Rectal smooth muscle tissue (tissue), 1 donor: ENCODE measurements around the gene DDX54.

ENCODE experiments used
- H3K27ac ChIP-seq: one replicate; pipeline ENCODE4 v1.7.0; 2013; ENCODE audit warnings: low read depth, low read length, inconsistent platforms
- H3K27me3 ChIP-seq: one replicate; pipeline ENCODE4 v1.7.0; 2013; ENCODE audit warnings: low read length; ENCODE audit not compliant: control insufficient read depth, insufficient read depth
- H3K36me3 ChIP-seq: one replicate; pipeline ENCODE4 v1.7.0; 2013; ENCODE audit warnings: low read length; ENCODE audit not compliant: control insufficient read depth, insufficient read depth
- H3K4me1 ChIP-seq: one replicate; pipeline ENCODE4 v1.7.0; 2013; ENCODE audit warnings: low read length; ENCODE audit not compliant: control insufficient read depth, insufficient read depth
- H3K4me3 ChIP-seq: one replicate; pipeline ENCODE4 v1.7.0; 2013; ENCODE audit warnings: low read length
- H3K9ac ChIP-seq: one replicate; pipeline ENCODE4 v1.7.0; 2013; ENCODE audit warnings: low read length

DDX54 gene

DNA sequence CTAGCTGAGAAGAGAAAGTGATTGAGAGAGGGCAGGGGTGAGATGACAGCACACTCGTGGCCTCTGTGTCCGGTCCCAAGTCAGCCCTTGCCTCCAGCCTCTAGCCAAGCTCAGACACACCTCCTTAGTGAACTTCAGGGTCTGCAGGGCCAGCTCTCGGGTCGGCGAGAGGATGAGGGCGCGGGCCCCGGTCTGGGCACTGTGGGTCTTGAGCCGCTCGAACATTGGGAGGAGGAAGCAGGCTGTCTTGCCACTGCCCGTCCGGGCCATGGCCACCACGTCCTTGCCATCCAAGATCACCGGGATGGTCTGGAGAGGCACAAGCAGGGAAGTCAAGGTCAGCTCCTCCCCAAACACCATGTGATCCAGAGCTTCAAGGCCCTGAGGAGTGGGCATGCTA is 6.3 kb downstream of the DDX54 start:
- H3K4me3 ChIP-seq: no peak overlapping the region
- H3K9ac ChIP-seq: no peak overlapping the region
- H3K27ac ChIP-seq: no peak overlapping the region
- peaks cover 34% of the 10 kb centered on the region for H3K36me3 ChIP-seq
- H3K27me3 ChIP-seq: no peaks in the 10 kb centered on the region
- H3K4me1 ChIP-seq: no peaks in the 10 kb centered on the region

DNA sequence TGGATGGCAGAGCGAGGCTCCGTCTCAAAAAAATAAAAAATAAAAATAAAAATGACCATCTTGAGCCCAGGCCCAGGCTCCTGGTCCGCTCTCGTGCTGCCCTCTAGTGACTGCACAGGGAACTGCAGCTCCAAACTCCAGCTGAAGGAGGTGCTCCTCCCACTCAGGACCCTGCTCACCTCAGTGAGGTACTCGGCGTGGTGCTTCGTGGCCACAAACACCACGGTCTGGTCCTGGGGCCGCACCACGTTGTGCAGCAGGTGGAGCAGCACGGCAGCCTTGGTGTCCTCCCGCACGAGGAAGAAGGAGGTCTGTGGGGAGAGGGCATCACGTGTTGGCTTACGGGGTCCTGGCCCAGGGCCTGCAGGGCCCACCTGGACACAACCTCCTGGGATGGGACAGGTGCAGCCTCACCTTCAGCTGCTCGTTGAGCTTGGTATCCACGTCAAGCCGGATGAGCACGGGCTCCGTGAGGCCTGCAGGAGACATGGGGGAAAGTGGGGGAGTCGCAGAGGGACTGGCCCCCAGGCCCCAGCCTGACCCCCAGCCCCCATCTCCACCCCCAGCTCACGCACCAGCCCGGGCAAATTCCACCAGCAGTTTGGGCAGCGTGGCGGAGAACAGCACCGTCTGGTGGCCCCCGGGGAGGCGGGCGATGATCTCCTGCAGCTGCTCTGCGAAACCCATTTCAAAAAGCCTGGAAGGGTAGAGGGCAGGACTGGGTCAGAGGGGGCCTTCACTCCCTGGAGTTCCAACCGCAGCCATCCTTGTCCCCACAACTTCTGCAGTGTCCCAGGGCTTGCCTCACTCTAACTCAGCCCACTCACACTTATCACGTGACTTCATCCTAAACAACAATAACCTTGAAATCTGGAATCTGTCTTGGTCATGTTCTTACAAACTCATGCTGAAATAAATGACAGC is 10.6 kb downstream of the DDX54 start:
- Histone ChIP-seq H3K9ac (no peak overlapping the region), H3K36me3 (peaks cover 41% of the 10 kb centered on the region), H3K27me3 (no peaks in the 10 kb centered on the region), H3K4me1 (no peaks in the 10 kb centered on the region), H3K4me3 (no peak overlapping the region), H3K27ac (no peak overlapping the region)

DNA sequence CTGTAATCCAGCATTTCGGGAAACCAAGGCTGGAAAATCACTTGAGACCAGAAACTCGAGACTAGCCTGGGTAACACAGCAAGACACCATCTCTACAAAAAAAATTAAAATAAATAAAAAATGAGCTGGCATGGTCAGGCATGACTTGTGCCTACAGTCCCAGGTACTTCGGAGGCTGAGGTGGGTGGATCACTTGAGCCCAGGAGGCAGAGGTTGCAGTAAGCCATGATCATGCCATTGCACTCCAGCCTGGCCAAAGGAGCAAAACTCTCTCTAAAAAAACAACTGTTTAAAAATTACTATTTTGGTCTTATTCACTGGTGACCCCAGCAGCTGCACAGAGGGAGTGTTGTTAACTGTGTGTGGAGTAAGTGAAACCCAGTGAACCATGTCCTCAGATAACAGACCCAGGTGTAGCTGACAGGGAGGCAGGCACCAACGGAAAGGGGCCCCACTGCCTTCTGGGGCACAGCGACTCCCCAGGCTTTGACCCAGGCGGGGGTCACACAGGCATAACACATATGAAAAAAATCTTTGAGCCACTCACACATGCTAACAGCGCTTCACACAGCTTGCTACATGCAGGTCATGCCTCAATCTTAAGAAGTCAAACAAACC is 12.1 kb downstream of the DDX54 start:
- Histone ChIP-seq H3K27ac (no peak overlapping the region), H3K36me3 (peaks cover 33% of the 10 kb centered on the region), H3K27me3 (no peaks in the 10 kb centered on the region), H3K4me3 (no peak overlapping the region), H3K9ac (no peak overlapping the region), H3K4me1 (no peaks in the 10 kb centered on the region)

DNA sequence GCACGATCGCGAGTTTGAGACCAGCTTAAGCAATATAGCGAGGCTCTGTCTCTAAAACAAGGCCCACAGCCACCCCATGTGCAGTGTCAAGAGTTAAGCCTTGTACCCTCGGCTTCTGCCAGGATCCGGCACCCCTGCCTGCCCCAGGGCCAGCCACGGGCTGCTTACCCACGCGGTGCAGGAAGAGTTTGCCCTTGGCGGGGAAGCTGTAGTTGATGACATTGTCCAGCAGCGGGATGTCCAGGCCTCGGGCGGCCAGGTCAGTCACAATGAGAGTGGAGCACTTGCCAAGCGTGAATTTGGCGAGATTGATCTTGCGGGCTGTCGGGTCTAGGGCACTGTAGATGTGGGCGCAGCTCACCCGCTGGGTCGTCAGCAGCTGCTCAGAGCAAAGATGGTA is 13.1 kb downstream of the DDX54 start:
- H3K4me1 ChIP-seq: no peaks in the 10 kb centered on the region
- peaks cover 38% of the 10 kb centered on the region for H3K36me3 ChIP-seq
- H3K27me3 ChIP-seq: no peaks in the 10 kb centered on the region
- H3K9ac ChIP-seq: no peak overlapping the region
- H3K27ac ChIP-seq: no peak overlapping the region
- no peak overlapping the region for H3K4me3 ChIP-seq

DNA sequence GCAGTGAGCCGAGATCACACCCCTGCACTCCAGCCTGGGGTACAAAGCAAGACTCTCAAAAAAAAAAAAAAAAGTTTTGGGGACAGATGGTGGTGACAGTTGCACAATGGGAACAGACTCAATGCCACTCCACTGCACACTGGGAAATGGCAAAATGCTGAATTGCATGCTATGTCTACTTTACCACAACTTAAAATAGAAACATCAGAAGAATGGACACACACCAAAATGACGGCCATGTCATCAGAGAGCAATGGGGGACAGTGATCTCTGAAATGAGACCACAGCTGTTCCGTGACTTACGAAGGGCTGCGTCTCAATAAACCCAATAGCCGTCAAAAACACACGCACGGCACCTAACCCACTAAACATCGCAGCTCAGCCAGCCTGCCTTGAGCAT is 13.7 kb downstream of the DDX54 start:
- no peak overlapping the region for H3K4me3 ChIP-seq
- H3K27me3 ChIP-seq: no peaks in the 10 kb centered on the region
- H3K27ac ChIP-seq: no peak overlapping the region
- no peaks in the 10 kb centered on the region for H3K4me1 ChIP-seq
- peaks cover 38% of the 10 kb centered on the region for H3K36me3 ChIP-seq
- no peak overlapping the region for H3K9ac ChIP-seq

DNA sequence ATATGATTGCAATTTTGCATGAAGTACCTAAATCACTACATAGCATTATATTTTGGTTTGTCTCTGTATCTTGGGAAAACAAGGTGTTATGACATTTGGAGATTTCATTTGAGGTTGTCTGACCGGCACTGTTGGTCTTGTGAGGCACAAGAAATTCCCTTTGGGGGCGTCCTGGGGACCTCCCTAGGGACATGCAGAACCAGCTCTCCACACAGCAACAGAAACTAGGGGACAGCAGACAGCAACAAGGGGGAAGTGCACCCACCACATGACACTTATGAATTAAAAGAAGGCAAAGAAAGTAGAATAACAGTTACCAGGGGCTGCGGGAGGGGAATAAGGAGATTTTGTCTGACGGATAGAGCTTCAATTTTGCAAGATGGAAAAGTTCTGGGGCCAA is 14.4 kb downstream of the DDX54 start:
- no peaks in the 10 kb centered on the region for H3K27me3 ChIP-seq
- H3K4me1 ChIP-seq: no peaks in the 10 kb centered on the region
- no peak overlapping the region for H3K4me3 ChIP-seq
- H3K9ac ChIP-seq: no peak overlapping the region
- no peak overlapping the region for H3K27ac ChIP-seq
- H3K36me3 ChIP-seq: peaks cover 39% of the 10 kb centered on the region

DNA sequence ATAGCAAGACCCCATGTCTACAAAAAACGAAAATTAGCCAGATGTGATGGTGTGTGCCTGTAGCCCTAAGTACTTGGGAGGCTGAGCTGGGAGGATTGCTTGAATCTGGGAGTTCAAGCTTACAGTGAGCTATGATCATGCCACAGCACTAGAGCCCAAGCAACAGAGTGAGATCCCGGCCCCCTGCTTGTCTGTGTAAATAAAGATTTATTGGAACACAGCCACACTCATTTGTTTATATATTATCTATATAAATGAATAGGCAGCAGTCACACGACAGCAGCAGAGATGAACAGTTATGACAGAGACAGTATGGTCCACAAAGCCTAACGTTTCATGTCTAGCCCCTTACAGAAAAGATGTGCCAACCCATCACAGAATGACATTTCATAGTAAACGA is 14.8 kb downstream of the DDX54 start:
- Histone ChIP-seq H3K27ac (no peak overlapping the region), H3K9ac (no peak overlapping the region), H3K4me3 (no peak overlapping the region)

DNA sequence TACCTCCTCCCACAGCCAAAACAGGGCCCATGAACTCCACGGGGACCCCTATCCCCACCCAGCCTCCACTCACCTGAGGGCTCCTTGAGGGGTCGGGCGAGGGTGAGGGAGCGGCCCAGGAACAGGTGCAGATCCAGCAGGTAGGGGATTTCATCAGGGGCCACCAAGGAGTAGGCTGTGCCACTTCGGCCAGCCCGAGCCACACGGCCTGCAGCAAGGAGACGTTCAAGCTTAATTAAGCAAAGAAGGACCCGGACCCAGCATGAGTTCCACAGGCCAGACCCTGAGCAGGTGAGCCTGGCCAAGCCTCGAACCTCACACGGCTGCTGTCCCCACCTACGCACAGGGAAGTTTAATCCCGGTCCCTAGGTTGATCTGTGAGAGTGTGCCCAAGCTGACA is 15.6 kb downstream of the DDX54 start:
- Histone ChIP-seq H3K4me3 (no peak overlapping the region), H3K27ac (no peak overlapping the region), H3K4me1 (no peaks in the 10 kb centered on the region), H3K27me3 (no peaks in the 10 kb centered on the region), H3K9ac (no peak overlapping the region), H3K36me3 (peaks cover 49% of the 10 kb centered on the region)

More for the DNA sequence above, 14.8 kb downstream of the DDX54 start:
- H3K4me1 ChIP-seq: no peaks in the 10 kb centered on the region
- peaks cover 44% of the 10 kb centered on the region for H3K36me3 ChIP-seq
- no peaks in the 10 kb centered on the region for H3K27me3 ChIP-seq

DNA sequence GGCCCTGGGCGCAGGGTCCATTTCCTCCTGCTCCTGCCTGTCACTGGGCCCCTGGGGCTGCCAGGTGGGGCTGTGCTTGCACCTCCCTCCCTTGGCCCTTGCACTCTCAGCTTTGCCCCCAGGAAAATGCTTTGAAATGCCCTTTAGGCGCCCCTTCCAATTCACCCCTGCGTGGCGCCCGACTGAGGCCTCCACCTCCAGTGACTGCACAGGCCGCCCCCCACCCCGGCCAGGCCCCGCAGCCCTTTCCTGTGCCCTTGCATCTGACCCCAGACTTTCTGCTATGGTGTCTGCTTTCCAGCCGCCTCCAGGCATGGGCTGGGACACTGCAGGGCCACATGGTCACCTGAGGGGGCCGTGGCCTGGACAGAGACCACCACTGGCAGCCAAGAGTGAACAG is 17.4 kb downstream of the DDX54 start:
- Histone ChIP-seq H3K9ac (no peak overlapping the region), H3K27ac (no peak overlapping the region), H3K4me3 (no peak overlapping the region), H3K36me3 (peaks cover 62% of the 10 kb centered on the region), H3K27me3 (no peaks in the 10 kb centered on the region), H3K4me1 (no peaks in the 10 kb centered on the region)

DNA sequence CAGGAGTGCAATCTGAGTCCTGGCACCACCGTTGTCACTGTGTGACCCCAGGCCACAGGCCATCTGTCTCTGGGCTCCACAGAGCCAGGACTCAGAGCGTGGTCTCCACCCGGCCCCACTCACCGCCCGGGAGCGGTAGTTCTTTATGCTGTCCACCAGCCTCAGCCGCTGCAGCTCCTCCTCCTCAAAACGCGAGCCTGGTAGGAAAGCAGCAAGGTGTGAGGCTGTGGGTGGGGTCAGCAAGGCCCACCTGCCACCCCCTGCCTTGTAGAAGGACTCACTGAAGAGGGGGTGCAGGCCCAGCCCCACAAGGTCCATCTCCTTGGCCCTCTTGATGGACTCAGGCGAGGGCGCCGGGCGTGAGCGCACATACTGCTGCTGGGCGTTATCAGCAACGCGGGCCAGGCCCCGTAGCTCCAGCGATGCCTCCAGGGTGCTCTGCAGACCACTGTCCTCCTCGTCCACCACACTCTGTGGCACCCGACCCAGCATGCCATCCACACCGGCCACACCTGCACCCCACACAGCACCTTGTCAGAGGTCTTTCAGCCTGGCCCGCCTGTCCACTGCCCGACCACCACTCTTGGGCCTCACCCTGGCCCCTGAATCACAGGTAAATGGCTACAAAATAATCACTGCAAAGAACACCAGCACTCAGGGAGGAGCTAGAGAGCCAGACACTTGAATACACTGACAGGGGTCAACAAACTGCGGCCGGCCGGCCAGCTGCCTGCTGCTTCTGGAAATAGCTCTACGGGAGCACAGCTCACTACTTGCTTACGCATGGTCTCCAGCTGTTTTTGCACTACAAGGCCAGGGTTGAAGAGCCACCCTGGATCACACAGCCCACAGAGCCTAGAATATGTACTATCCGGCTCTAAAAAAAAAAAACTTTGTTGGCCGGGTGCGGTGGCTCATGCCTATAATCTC is 19.5 kb downstream of the DDX54 start:
- Histone ChIP-seq H3K27ac (no peak overlapping the region), H3K9ac (no peak overlapping the region), H3K4me3 (no peak overlapping the region), H3K4me1 (no peaks in the 10 kb centered on the region), H3K36me3 (peaks cover 58% of the 10 kb centered on the region), H3K27me3 (no peaks in the 10 kb centered on the region)

DNA sequence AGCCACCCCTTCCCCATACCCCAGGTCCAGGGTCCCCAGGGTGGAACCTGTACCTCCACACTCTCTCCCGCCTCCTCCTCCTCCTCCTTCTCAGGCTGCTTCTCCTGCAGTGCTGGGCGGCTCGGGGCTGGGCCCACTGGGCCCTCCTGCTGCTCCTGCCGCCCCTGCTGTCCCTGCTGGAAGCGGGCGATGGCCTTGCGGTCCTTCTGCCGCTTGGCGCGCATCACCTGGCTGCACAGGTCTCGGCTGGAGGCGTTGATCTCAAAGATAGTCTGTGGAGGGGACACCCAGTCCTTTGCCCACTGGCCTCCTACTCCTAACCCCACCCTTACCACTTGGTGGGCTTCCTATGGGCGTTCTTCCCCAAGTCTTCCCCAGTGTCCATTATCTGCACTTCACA is 21.3 kb downstream of the DDX54 start:
- no peaks in the 10 kb centered on the region for H3K27me3 ChIP-seq
- peaks cover 61% of the 10 kb centered on the region for H3K36me3 ChIP-seq
- no peak overlapping the region for H3K27ac ChIP-seq
- no peak overlapping the region for H3K4me3 ChIP-seq
- no peaks in the 10 kb centered on the region for H3K4me1 ChIP-seq
- no peak overlapping the region for H3K9ac ChIP-seq

DNA sequence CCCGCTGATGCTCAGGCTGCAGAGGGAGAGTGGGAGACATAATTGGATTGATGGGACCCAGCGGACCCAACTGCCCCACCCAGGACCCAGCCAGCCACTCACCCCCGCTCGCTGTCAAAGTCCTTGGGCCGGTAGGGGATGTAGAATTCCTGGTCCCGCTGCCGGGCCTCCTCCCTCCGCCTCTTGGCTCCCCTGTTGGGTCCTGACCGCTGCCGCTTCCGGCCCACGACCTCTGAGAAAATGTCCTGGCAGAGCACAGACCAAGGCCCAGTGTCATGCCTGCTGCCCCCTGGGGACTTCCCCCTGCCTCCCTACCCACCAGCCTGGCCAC is 22.3 kb downstream of the DDX54 start:
- no peaks in the 10 kb centered on the region for H3K27me3 ChIP-seq
- no peak overlapping the region for H3K4me3 ChIP-seq
- H3K36me3 ChIP-seq: peaks cover 65% of the 10 kb centered on the region
- H3K4me1 ChIP-seq: no peaks in the 10 kb centered on the region
- H3K27ac ChIP-seq: no peak overlapping the region
- H3K9ac ChIP-seq: no peak overlapping the region
